ENCODE measurements around the gene KRT77. TPM values are rescaled to one million over a fixed set of nuclear protein-coding genes. Genes with fewer than 3 reads are reported as not detected.

Gene KRT77
- total and polyA plus RNA-seq, 4 donors: not detected

DNA sequence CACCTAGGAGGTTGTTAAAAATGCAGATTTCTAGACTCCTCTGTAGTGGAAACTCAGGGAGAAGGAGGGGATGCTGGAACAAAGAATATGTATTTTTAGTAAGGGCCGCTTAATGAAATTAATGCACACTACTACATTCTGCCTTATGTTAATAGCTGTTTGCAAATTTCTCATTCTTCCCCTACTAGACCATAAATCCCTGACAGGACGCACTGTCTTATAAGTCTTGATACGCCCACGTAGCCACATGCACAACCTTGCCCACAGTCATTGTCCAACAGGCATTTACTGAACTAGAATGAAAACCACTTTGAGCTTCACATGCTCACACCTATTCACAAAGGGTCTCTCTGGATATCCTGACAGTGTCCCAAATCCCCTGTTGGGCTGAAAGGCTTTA lies 61.9 kb downstream of the KRT77 start:
- Histone ChIP-seq H3K27ac (ENCODE audit: low read depth in 1 of 2, low read length in 1 of 2) (no peak overlapping the region), H3K4me1 (ENCODE audit: control insufficient read depth in 5 of 5, insufficient read depth in 5 of 5, low read length in 5 of 5) (no peaks in the 10 kb centered on the region), H3K27me3 (ENCODE audit: control insufficient read depth in 3 of 3, insufficient read depth in 3 of 3, low read length in 2 of 3) (peaks cover 0 to 11% (median 2%) of the 10 kb centered on the region in 3 donors), H3K36me3 (ENCODE audit: control insufficient read depth in 4 of 4, insufficient read depth in 4 of 4, low read length in 4 of 4) (no peaks in the 10 kb centered on the region), H3K4me3 (no peak overlapping the region), H3K9me3 (ENCODE audit: control insufficient read depth in 4 of 4, insufficient read depth in 3 of 4, low read length in 3 of 4) (no peaks in the 10 kb centered on the region), H3K9ac (ENCODE audit: insufficient read depth in 1 of 2, low read length in 2 of 2) (no peak overlapping the region)
- 69 to 79% methylated on average over 4 of the region's 4 CpGs for WGBS, 2 donors
- no peak for DNase-seq
- TF ChIP-seq, protein P1, sequence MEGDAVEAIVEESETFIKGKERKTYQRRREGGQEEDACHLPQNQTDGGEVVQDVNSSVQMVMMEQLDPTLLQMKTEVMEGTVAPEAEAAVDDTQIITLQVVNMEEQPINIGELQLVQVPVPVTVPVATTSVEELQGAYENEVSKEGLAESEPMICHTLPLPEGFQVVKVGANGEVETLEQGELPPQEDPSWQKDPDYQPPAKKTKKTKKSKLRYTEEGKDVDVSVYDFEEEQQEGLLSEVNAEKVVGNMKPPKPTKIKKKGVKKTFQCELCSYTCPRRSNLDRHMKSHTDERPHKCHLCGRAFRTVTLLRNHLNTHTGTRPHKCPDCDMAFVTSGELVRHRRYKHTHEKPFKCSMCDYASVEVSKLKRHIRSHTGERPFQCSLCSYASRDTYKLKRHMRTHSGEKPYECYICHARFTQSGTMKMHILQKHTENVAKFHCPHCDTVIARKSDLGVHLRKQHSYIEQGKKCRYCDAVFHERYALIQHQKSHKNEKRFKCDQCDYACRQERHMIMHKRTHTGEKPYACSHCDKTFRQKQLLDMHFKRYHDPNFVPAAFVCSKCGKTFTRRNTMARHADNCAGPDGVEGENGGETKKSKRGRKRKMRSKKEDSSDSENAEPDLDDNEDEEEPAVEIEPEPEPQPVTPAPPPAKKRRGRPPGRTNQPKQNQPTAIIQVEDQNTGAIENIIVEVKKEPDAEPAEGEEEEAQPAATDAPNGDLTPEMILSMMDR (IDR thresholded peaks at IDR 0.05; ENCODE audit: control extremely low read depth, extremely low read depth): no peak
- ATAC-seq (ENCODE audit: insufficient read depth, low FRiP score): no peak

Other genes starting within 250 kb of the KRT77 start
- not detected for gene KRT6C, start 229.7 kb downstream of the KRT77 start, total RNA-seq
- under 1 TPM; 0.08 to 0.10 TPM for gene KRT6C, start 229.7 kb downstream of the KRT77 start, polyA plus RNA-seq
- gene KRT6A, start 210.3 kb downstream of the KRT77 start, total RNA-seq: 1 to 10 TPM in 1 of 2 donors, under 1 TPM in 1; 0.65 to 7.9 TPM
- gene KRT6A, start 210.3 kb downstream of the KRT77 start, polyA plus RNA-seq: 10 to 100 TPM in 1 of 2 donors, 1 to 10 TPM in 1; 6.8 to 46.8 TPM
- 10 to 100 TPM; 19.0 to 49.4 TPM for gene KRT5, start 183.1 kb downstream of the KRT77 start, total RNA-seq
- gene KRT5, start 183.1 kb downstream of the KRT77 start, polyA plus RNA-seq: 10 to 100 TPM; 15.8 to 48.5 TPM
- not detected for gene KRT71, start 150.4 kb downstream of the KRT77 start, total RNA-seq
- not detected for gene KRT71, start 150.4 kb downstream of the KRT77 start, polyA plus RNA-seq
- not detected for gene KRT74, start 129.7 kb downstream of the KRT77 start, total RNA-seq
- not detected for gene KRT74, start 129.7 kb downstream of the KRT77 start, polyA plus RNA-seq
- gene KRT72, start 102.1 kb downstream of the KRT77 start, total RNA-seq: under 1 TPM in 1 of 2 donors, not detected in 1; 0.17 TPM
- gene KRT72, start 102.1 kb downstream of the KRT77 start, polyA plus RNA-seq: under 1 TPM; 0.14 TPM
- gene KRT73, start 85.0 kb downstream of the KRT77 start, total RNA-seq: not detected
- gene KRT73, start 85.0 kb downstream of the KRT77 start, polyA plus RNA-seq: under 1 TPM in 1 of 2 donors, not detected in 1; 0.07 TPM
- not detected for gene KRT2, start 51.3 kb downstream of the KRT77 start, total RNA-seq
- gene KRT2, start 51.3 kb downstream of the KRT77 start, polyA plus RNA-seq: under 1 TPM in 1 of 2 donors, not detected in 1; 0.03 TPM
- under 1 TPM; 0.09 to 0.82 TPM for gene KRT1, start 23.1 kb downstream of the KRT77 start, total RNA-seq
- not detected for gene KRT1, start 23.1 kb downstream of the KRT77 start, polyA plus RNA-seq
- gene KRT76, start 73.8 kb upstream of the KRT77 start, total RNA-seq: not detected
- gene KRT76, start 73.8 kb upstream of the KRT77 start, polyA plus RNA-seq: not detected
- gene KRT3, start 92.6 kb upstream of the KRT77 start, total RNA-seq: not detected
- gene KRT3, start 92.6 kb upstream of the KRT77 start, polyA plus RNA-seq: not detected
- 1 to 10 TPM; 3.3 to 3.6 TPM for gene KRT4, start 110.6 kb upstream of the KRT77 start, total RNA-seq
- 1 to 10 TPM; 1.3 to 7.7 TPM for gene KRT4, start 110.6 kb upstream of the KRT77 start, polyA plus RNA-seq
- gene KRT79, start 130.8 kb upstream of the KRT77 start, total RNA-seq: under 1 TPM in 1 of 2 donors, not detected in 1; 0.12 TPM
- gene KRT79, start 130.8 kb upstream of the KRT77 start, polyA plus RNA-seq: 1 to 10 TPM in 1 of 2 donors, under 1 TPM in 1; 0.02 to 1.5 TPM
- gene KRT78, start 145.5 kb upstream of the KRT77 start, total RNA-seq: not detected
- under 1 TPM; 0.02 to 0.65 TPM for gene KRT78, start 145.5 kb upstream of the KRT77 start, polyA plus RNA-seq
- 100 to 1,000 TPM; 150 to 639 TPM for gene KRT8, start 201.6 kb upstream of the KRT77 start, total RNA-seq
- gene KRT8, start 201.6 kb upstream of the KRT77 start, polyA plus RNA-seq: 100 to 1,000 TPM; 425 to 538 TPM
- 100 to 1,000 TPM; 165 to 434 TPM for gene KRT18, start 245.6 kb upstream of the KRT77 start, total RNA-seq
- gene KRT18, start 245.6 kb upstream of the KRT77 start, polyA plus RNA-seq: 100 to 1,000 TPM; 358 to 571 TPM

Measured in lung (tissue), 12 donors.